SK-N-SH (cell line): ENCODE measurements around the gene SSBP2.

Experiments
- CTCF ChIP-seq: fragments of 200-600 bp; sonication (generic); IDR thresholded peaks from 2 replicates; pipeline ENCODE4 v1.6.1; 2017; ENCODE audit warnings: antibody characterized with exemption, mild to moderate bottlenecking, moderate library complexity
- EP300 ChIP-seq, 2 experiments: IDR thresholded peaks; 2 replicates each; pipeline versions ENCODE4 v1.4.0 to v1.6.1; 2012; ENCODE audit warnings: borderline replicate concordance in 1 of 2, low read depth in 1 of 2, low read length in 1 of 2
- EZH2phosphoT487 ChIP-seq: fragments of 200-600 bp; sonication (generic); IDR thresholded peaks from 2 replicates; pipeline ENCODE4 v1.6.1; 2017; ENCODE audit warnings: low read depth, mixed run types, mild to moderate bottlenecking, antibody characterized with exemption, moderate library complexity, borderline replicate concordance
- GABPA ChIP-seq: IDR thresholded peaks from 2 replicates; pipeline ENCODE4 v1.4.0; 2012; ENCODE audit warnings: low read depth, mild to moderate bottlenecking
- MAX ChIP-seq: IDR thresholded peaks from 2 replicates; pipeline ENCODE4 v1.4.0; 2012; ENCODE audit warnings: low read depth
- NFIC ChIP-seq: IDR thresholded peaks from 2 replicates; pipeline ENCODE4 v1.4.0; 2012; ENCODE audit warnings: borderline replicate concordance
- PBX3 ChIP-seq: IDR thresholded peaks from 2 replicates; pipeline ENCODE4; 2012
- POLR2AphosphoS5 ChIP-seq: IDR thresholded peaks from 2 replicates; pipeline ENCODE4 v1.6.1; 2012; ENCODE audit warnings: low read depth, low read length
- RFX5 ChIP-seq: IDR thresholded peaks from 2 replicates; pipeline ENCODE4 v1.6.1; 2012; ENCODE audit warnings: mild to moderate bottlenecking, improper control_type of control experiment, low read length
- TAF1 ChIP-seq: IDR thresholded peaks from 2 replicates; pipeline ENCODE4 v1.6.1; 2012; ENCODE audit warnings: low read depth, mild to moderate bottlenecking, low read length, moderate library complexity, borderline replicate concordance
- TEAD4 ChIP-seq: IDR thresholded peaks from 2 replicates; pipeline ENCODE4 v1.4.0; 2012; ENCODE audit warnings: mild to moderate bottlenecking, borderline replicate concordance; ENCODE audit not compliant: insufficient read depth
- USF1 ChIP-seq: IDR thresholded peaks from 2 replicates; pipeline ENCODE4 v1.4.0; 2012; ENCODE audit warnings: low read depth, borderline replicate concordance

- TF ChIP-seq USF1 (no peak), CTCF (no peak), EP300 (IDR thresholded peaks at IDR 0.05; ENCODE audit: borderline replicate concordance in 1 of 2, low read depth in 1 of 2, low read length in 1 of 2) (no peak), MAX (no peak), GABPA (no peak), POLR2AphosphoS5 (no peak), TAF1 (no peak), NFIC (no peak), PBX3 (no peak), EZH2phosphoT487 (no peak), TEAD4 (no peak), RFX5 (no peak)
These were observed 10.1 kb downstream of the SSBP2 start for GRCh38 chr5:81740758-81741157.
